GM12892 (cell line): ENCODE measurements around the gene ALG3.

ENCODE experiments used
- POLR2A ChIP-seq: IDR thresholded peaks from 2 replicates; pipeline ENCODE4 v1.6.1; 2011; ENCODE audit warnings: low read depth, low read length, control low read depth
- POLR2AphosphoS5 ChIP-seq: IDR thresholded peaks from 2 replicates; pipeline ENCODE4 v1.6.1; 2011; ENCODE audit warnings: low read depth, low read length, control low read depth

DNA sequence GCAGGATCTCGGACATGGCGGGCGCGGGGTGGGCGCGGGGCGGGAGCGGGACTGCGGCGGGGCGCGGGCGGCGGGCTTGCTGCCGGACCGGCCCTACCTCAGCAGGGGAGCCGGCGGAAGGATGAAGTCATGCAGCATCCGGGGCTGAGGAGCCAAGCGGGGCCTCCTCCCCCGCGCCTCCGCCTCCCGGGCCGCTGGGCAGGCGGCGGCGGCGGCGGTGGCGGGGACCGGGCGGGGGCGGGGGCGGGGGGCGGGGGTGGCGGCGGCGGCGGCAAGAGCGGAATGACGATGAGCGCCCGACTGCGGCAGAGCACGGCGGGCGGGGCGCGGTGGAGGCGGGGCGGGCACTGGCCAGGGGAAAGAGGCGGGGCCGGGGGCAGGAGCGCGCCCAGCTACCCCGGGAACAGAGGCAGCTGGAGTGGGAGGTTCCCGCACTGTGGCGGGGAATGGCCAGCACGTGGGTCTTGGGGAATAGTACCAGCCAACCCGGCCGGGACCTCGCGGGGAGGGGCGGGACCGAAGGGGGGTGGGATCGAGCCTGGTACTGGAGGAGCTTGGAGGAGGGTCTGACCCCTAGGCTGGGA is 12.6 kb upstream of the ALG3 start, which contains the start of gene CAMK2N2:
- TF ChIP-seq POLR2AphosphoS5 (no peak), POLR2A (no peak)
